ENCODE data around the gene GLG1. TPM values are rescaled to one million over a fixed set of nuclear protein-coding genes. Genes with fewer than 3 reads are reported as not detected.
"Not testable (repeated sequence)": the region's sequence is repeated elsewhere in the genome, so short reads cannot be mapped to it uniquely, and the experiment has no call there.

The GLG1 gene
- total RNA-seq, 4 donors from 2014 or later: 72.0 to 170 (median 105) TPM

GRCh38 chr16:74560912-74561311 is 46.0 kb downstream of the GLG1 start:
- Histone ChIP-seq H3K4me3 (no peak overlapping the region), H3K4me1 (peaks cover 41% of the 10 kb centered on the region in 2 donors), H3K9me3 (no peaks in the 10 kb centered on the region), H3K36me3 (no peaks in the 10 kb centered on the region), H3K27ac (no peak overlapping the region), H3K27me3 (no peaks in the 10 kb centered on the region)
- DNase-seq (no peak), ATAC-seq (no peak)
- in situ Hi-C loops (cut with MboI; ENCODE audit: low sequenced_read_pairs in 4 of 4): no loop called here
- intact Hi-C loops (cut with DNase I; ENCODE audit: low total_unique reads): loop anchor here (5.0 kb wide), 1 partner anchor 46 kb away; the partner anchor contains the start of gene GLG1
- no peak for TF ChIP-seq POLR2A (IDR thresholded peaks at IDR 0.05)
- TF ChIP-seq, protein P1, sequence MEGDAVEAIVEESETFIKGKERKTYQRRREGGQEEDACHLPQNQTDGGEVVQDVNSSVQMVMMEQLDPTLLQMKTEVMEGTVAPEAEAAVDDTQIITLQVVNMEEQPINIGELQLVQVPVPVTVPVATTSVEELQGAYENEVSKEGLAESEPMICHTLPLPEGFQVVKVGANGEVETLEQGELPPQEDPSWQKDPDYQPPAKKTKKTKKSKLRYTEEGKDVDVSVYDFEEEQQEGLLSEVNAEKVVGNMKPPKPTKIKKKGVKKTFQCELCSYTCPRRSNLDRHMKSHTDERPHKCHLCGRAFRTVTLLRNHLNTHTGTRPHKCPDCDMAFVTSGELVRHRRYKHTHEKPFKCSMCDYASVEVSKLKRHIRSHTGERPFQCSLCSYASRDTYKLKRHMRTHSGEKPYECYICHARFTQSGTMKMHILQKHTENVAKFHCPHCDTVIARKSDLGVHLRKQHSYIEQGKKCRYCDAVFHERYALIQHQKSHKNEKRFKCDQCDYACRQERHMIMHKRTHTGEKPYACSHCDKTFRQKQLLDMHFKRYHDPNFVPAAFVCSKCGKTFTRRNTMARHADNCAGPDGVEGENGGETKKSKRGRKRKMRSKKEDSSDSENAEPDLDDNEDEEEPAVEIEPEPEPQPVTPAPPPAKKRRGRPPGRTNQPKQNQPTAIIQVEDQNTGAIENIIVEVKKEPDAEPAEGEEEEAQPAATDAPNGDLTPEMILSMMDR (IDR thresholded peaks at IDR 0.05 in 4 of 5, conservative IDR thresholded peaks at IDR 0.05 in 1 of 5): no peak

GRCh38 chr16:74558873-74559272 is 48.0 kb downstream of the GLG1 start:
- no peak for TF ChIP-seq POLR2A (IDR thresholded peaks at IDR 0.05)
- TF ChIP-seq, protein P1 (IDR thresholded peaks at IDR 0.05 in 4 of 5, conservative IDR thresholded peaks at IDR 0.05 in 1 of 5): no peak
- H3K27ac ChIP-seq: peak overlapping the region in 1 of 4 donors; percentile 8
- H3K9me3 ChIP-seq: no peaks in the 10 kb centered on the region
- DNase-seq (no peak), ATAC-seq (no peak)
- H3K27me3 ChIP-seq: no peaks in the 10 kb centered on the region
- in situ Hi-C loops (cut with MboI; ENCODE audit: low sequenced_read_pairs in 4 of 4) (no loop called here), intact Hi-C loops (cut with DNase I; ENCODE audit: low total_unique reads) (no loop called here)
- H3K4me1 ChIP-seq: peaks cover 35 to 37% of the 10 kb centered on the region in 2 donors
- no peaks in the 10 kb centered on the region for H3K36me3 ChIP-seq
- H3K4me3 ChIP-seq: no peak overlapping the region

DNA sequence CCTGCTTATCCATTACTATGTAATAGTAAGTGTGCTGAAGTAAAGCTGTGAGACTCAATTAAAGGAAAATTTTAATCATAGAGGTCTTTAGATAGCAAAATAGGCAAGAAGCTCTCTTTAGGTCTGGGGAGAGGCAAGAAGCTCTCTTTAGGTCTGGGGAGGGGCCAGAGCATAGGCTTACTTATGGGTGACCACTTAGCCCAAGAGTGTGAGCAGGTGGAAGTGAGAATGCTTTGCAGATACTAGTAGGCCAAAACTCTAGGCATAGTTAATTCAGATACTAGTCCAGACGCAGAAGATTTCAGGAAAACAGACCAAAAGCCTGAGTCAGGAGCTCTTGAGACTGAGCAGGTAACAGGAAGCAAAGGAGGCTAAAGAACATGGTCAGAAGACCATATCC is 49.6 kb downstream of the GLG1 start:
- H3K4me1 ChIP-seq: peaks cover 19 to 21% of the 10 kb centered on the region in 2 donors
- DNase-seq (no peak), ATAC-seq (no peak)
- TF ChIP-seq, protein P1 (IDR thresholded peaks at IDR 0.05 in 4 of 5, conservative IDR thresholded peaks at IDR 0.05 in 1 of 5): no peak
- H3K4me3 ChIP-seq: no peak overlapping the region
- peak overlapping the region in 1 of 4 donors; percentile 12 for H3K27ac ChIP-seq
- H3K27me3 ChIP-seq: no peaks in the 10 kb centered on the region
- H3K9me3 ChIP-seq: no peaks in the 10 kb centered on the region
- in situ Hi-C loops (cut with MboI; ENCODE audit: low sequenced_read_pairs in 4 of 4): no loop called here
- H3K36me3 ChIP-seq: no peaks in the 10 kb centered on the region
- intact Hi-C loops (cut with DNase I; ENCODE audit: low total_unique reads): no loop called here

GRCh38 chr16:74556375-74556922 is 50.5 kb downstream of the GLG1 start:
- intact Hi-C loops (cut with DNase I; ENCODE audit: low total_unique reads) (no loop called here), in situ Hi-C loops (cut with MboI; ENCODE audit: low sequenced_read_pairs in 4 of 4) (no loop called here)
- no peak for TF ChIP-seq POLR2A (IDR thresholded peaks at IDR 0.05)
- TF ChIP-seq, protein P1 (IDR thresholded peaks at IDR 0.05 in 4 of 5, conservative IDR thresholded peaks at IDR 0.05 in 1 of 5): no peak
- H3K4me3 ChIP-seq: no peak overlapping the region
- no peaks in the 10 kb centered on the region for H3K9me3 ChIP-seq
- no peak overlapping the region for H3K27ac ChIP-seq
- H3K27me3 ChIP-seq: no peaks in the 10 kb centered on the region
- H3K36me3 ChIP-seq: no peaks in the 10 kb centered on the region
- no peak for ATAC-seq
- no peak for DNase-seq
- H3K4me1 ChIP-seq: peaks cover 11 to 13% of the 10 kb centered on the region in 2 donors

DNA sequence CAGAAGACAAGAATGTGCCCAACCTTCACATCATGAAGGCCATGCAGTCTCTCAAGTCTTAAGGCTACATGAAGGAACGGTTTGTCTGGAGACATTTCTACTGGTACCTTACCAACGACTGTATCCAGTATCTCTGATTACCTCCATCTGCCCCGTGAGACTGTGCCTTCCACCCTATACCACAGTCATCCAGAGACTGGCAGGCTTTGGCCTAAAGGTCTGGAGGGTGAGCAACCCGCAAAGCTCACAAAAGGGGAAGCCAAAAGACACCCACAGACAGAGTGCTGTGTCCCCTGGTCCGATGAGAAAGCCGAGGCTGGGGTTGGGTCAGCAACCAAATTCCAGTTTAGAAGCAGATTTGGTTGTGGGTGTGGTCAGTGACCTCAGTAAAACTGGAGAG is 54.6 kb downstream of the GLG1 start:
- H3K27ac ChIP-seq; intact Hi-C loops (cut with DNase I; ENCODE audit: low total_unique reads); in situ Hi-C loops (cut with MboI; ENCODE audit: low sequenced_read_pairs in 4 of 4); H3K9me3 ChIP-seq; ATAC-seq; H3K27me3 ChIP-seq; H3K36me3 ChIP-seq; H3K4me3 ChIP-seq; DNase-seq: not testable (repeated sequence)
- H3K4me1 ChIP-seq: peaks cover 0 to 11% of the 10 kb centered on the region in 2 donors

- intact Hi-C loops (cut with DNase I; ENCODE audit: low total_unique reads); H3K27me3 ChIP-seq; H3K4me3 ChIP-seq; H3K36me3 ChIP-seq; in situ Hi-C loops (cut with MboI; ENCODE audit: low sequenced_read_pairs in 4 of 4); H3K9me3 ChIP-seq: not testable (repeated sequence)
- DNase-seq (peak in 1 of 2 donors; percentile 22), ATAC-seq (peak; percentile 74 to 79)
- Histone ChIP-seq H3K27ac (peak overlapping the region; percentile 58 to 70 (median 62)), H3K4me1 (peaks cover 3 to 17% of the 10 kb centered on the region in 2 donors)
These were observed 56.5 kb downstream of the GLG1 start for GRCh38 chr16:74550227-74551019.

DNA sequence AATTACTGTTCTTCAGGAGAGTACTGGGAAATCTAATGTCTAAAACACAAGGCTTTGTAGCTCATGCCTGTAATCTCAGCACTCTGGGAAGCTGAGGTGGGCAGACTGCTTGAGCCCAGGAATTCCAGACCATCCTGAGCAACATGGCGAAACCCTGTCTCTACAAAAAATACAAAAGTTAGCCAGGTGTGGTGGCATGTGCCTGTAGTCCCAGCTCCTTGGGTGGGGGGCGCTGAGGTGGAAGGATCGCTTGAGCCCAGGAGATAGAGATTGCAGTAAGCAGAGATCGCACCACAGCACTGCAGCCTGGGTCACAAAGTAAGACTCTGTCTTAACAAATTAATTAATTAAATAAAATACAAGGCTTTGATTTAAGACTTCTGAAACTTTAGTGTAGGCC is 60.8 kb downstream of the GLG1 start:
- in situ Hi-C loops (cut with MboI; ENCODE audit: low sequenced_read_pairs in 4 of 4); H3K27ac ChIP-seq; intact Hi-C loops (cut with DNase I; ENCODE audit: low total_unique reads); H3K9me3 ChIP-seq; H3K27me3 ChIP-seq; DNase-seq; H3K36me3 ChIP-seq; ATAC-seq; H3K4me3 ChIP-seq: not testable (repeated sequence)
- H3K4me1 ChIP-seq: peaks cover 3 to 17% of the 10 kb centered on the region in 2 donors
